C4-2B (cell line): ENCODE data around the gene RAB23.

Experiments
- H3K27ac ChIP-seq: fragments of 450-650 bp; 2 replicates; pipeline ENCODE4 v1.5.1; 2017
- CTCF ChIP-seq: fragments of 450-650 bp; conservative IDR thresholded peaks from 2 replicates; pipeline ENCODE4 v1.5.1; 2017; ENCODE audit warnings: mild to moderate bottlenecking
- ZFX ChIP-seq: fragments of 450-650 bp; IDR thresholded peaks from 2 replicates; pipeline ENCODE4 v1.6.1; 2017

Gene RAB23

GRCh38 chr6:57162516-57162915 lies 59.6 kb downstream of the RAB23 start:
- H3K27ac ChIP-seq: no peak overlapping the region
- TF ChIP-seq CTCF (no peak), ZFX (no peak)

- TF ChIP-seq CTCF: no peak
- TF ChIP-seq ZFX: no peak
- H3K27ac ChIP-seq: no peak overlapping the region
Measured at GRCh38 chr6:57162028-57162427, 60.1 kb downstream of the RAB23 start.

- TF ChIP-seq ZFX: no peak
- no peak for TF ChIP-seq CTCF
- H3K27ac ChIP-seq: no peak overlapping the region
Measured at GRCh38 chr6:57159127-57159526, 63.0 kb downstream of the RAB23 start.

GRCh38 chr6:57158658-57159057 lies 63.4 kb downstream of the RAB23 start:
- TF ChIP-seq ZFX (no peak), CTCF (no peak)
- no peak overlapping the region for H3K27ac ChIP-seq

GRCh38 chr6:57147955-57148858 lies 73.9 kb downstream of the RAB23 start:
- no peak for TF ChIP-seq CTCF
- no peak for TF ChIP-seq ZFX
- no peak overlapping the region for H3K27ac ChIP-seq

GRCh38 chr6:57147401-57147800 lies 74.7 kb downstream of the RAB23 start:
- H3K27ac ChIP-seq: no peak overlapping the region
- TF ChIP-seq CTCF: no peak
- no peak for TF ChIP-seq ZFX

GRCh38 chr6:57143690-57144089 lies 78.4 kb downstream of the RAB23 start:
- no peak for TF ChIP-seq CTCF
- no peak for TF ChIP-seq ZFX
- no peak overlapping the region for H3K27ac ChIP-seq
